Glomerular endothelial cell (primary cell): ENCODE measurements around the gene AASDHPPT. TPM values are rescaled to one million over a fixed set of nuclear protein-coding genes. Genes with fewer than 3 reads are reported as not detected.

Experiments used
- DNase-seq: peaks from one replicate; pipeline ENCODE4 v3.0.0-alpha.2; 2011; ENCODE audit warnings: low read depth, low spot score; ENCODE audit errors: extremely low read depth
- total RNA-seq: library from RNA; depleted of rRNA; stranded (reverse); fragments of >200 nt; gene quantifications from 2 replicates; pipeline ENCODE4 v1.2.3, GENCODE V29; 2015

AASDHPPT gene
- total RNA-seq, 1 donor from 2014 or later = 37.1 TPM

GRCh38 chr11:106082096-106082495 lies 4.6 kb downstream of the AASDHPPT start:
- no peak for DNase-seq

DNA sequence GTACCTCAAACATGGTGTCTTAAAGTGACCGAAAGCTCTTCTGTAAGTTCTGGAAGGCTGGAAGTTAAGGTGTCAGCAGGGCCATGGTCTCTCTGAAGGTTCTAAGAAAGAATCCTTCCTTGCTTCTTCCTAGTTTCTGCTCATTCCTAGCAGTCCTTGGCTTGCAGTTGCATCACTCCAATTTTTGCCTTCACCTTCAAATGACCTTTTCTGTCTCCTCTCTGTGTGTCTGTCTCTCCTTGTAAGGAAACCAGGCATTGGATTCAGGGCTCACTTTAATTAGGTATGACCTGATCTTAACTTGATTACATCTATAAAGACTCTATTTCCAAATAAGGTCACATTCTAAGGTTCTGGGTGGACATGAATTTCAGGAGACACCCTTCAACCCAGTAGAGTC lies 8.7 kb downstream of the AASDHPPT start:
- DNase-seq = no peak

DNA sequence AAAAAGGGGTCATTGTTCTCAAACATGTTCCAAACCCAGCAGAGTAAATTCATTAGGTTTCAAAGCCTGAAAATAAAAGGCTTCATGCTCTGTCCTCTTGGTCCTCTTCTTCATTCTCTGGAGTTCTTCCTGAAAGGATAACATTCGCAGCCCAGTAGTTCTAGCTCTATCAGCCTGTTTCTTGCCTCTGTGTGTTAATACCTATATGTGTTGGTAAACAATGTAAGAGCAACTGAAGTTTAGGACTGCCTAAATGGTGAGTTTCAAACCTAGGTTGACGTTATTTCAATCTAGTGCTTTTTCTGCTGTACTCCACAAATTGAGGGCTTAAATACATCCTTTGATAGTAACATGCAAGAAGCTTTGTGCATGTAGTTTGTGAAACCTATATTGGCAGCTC lies 9.4 kb downstream of the AASDHPPT start:
- DNase-seq = no peak

- peak; percentile 48 for DNase-seq
Observed at GRCh38 chr11:106087815-106088435, 10.5 kb downstream of the AASDHPPT start.

- no peak for DNase-seq
Observed at GRCh38 chr11:106088896-106089295, 11.4 kb downstream of the AASDHPPT start.

DNA sequence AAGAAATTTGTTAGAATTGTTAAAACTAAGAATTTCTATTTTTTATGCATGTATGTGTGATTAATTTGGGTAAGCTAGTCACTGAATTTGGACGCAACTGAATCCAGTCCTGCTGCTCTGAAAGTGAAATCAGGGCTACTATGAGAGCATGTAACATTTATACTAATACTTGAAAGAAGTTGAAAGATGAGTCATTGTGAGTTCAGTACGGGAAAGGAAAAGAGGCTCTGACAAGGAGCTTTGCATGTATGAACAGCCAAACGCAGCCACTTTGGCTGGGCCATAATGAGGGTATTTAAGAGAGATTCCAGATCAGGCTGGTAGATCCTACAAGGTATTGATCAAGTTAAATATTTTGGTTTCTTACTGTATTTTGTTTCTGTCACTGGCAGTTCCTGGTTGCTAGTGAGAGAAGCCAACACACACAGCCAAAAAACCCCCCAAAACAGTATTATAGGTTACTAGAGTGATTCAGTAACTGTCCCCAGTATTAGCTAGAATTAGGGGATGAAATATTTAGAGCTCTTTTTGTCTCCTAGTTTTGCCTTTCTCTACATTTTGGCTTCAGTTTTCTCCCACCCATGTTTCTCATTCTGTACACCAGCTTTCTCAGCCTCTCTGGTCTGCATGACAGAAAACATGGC lies 14.1 kb downstream of the AASDHPPT start:
- DNase-seq = peak; percentile 51

- DNase-seq = no peak
Observed at GRCh38 chr11:106092446-106092845, 15.0 kb downstream of the AASDHPPT start.

GRCh38 chr11:106098893-106099553 lies 21.6 kb downstream of the AASDHPPT start:
- DNase-seq = no peak

DNA sequence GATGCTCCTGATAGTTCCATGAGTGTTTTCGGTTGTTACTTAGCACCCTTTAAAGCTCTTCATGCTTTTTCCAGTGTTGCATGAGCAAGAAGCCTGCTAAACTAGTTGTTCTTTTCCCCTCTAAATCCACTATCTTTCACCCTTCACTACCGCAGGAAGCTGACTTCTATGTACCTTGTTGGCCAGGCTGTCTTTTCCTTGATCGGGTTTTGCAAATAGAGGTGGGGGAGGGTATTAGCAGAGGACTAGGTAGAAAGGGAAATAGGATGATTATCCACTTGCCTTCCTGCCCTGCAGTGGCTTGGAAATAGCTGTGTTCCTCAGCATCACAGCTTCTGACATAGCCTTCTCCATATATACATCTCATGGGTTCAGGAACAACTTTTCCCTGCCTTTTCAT lies 23.9 kb downstream of the AASDHPPT start:
- DNase-seq = no peak

GRCh38 chr11:106101819-106102218 lies 24.4 kb downstream of the AASDHPPT start:
- no peak for DNase-seq

DNA sequence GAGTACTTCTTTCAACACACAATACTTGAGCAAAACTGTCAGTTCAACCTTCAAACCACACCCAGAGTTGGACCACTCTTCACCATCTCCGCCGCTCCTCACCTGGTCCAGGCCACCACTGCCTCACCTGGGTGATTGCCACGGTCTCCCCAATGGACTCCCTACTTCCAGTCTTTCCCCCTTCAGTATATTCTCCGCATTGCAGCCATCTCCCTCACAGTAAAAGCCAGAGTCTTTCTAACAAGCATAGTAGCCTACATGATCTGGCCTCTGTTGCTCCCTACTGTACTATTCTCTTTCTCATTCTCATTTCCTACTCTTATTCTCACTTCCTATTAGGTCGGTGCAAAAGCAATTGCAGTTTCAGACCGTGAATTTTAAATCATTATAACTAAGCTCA lies 28.5 kb downstream of the AASDHPPT start:
- no peak for DNase-seq

DNA sequence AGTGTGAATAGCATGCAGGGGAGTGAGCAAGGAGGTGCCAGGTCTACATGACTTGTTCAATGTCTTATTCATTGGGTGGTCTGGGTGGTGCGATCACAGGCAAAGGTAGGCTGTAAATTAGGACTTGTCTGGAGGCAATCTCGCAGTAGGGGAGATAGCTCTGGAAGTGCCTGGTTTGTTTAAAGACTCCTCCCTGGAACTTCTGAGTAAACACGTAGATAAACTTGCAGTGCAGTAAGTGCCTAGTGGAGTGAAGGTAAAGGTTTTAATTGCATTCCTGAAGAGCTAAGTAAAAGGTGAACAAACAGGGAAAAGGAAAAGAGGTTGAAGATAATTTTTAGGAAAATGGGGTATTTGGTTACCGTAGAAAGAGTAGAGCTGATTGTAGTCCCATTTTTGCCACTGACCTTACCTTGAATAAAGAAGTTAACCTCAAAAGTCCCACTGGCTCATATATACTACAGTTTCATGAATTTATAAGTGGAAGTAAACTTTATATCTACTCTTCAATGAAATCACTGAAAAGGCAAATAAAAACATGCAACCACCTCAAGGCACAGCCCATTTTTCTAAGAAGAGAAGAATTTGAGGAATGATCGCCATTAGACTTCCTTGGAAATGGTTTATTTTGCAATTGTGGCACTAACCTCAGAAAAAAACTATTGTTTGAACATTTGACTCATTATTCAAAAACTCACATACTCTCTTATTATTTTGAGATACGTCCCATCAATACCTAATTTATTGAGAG lies 44.3 kb downstream of the AASDHPPT start:
- DNase-seq = no peak

GRCh38 chr11:106127604-106128003 lies 50.1 kb downstream of the AASDHPPT start:
- no peak for DNase-seq

- DNase-seq = no peak
Observed at GRCh38 chr11:106128740-106129139, 51.3 kb downstream of the AASDHPPT start.

- no peak for DNase-seq
Observed at GRCh38 chr11:106131998-106132397, 54.5 kb downstream of the AASDHPPT start.

- no peak for DNase-seq
Observed at GRCh38 chr11:106132582-106133354, 55.3 kb downstream of the AASDHPPT start.

GRCh38 chr11:106133529-106133928 lies 56.1 kb downstream of the AASDHPPT start:
- DNase-seq = no peak

DNA sequence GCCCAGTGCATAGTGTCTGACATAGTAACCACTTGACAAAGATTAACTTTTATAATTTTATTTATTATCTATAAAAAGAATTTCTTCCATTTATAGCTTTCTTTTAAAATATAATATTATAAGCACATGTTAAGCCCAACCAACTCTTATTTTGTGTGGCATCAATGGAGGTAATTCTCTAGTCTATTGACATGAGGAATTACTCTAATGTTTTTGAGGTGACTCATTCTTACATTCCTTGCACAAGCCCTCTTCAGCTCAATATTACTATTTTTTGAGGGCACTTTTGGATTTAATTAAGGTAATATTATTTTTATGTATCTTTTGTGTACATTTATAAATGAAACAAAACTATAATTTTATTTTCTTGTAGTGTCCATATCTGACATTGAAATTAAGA lies 59.6 kb downstream of the AASDHPPT start:
- DNase-seq = no peak

GRCh38 chr11:106137758-106138157 lies 60.3 kb downstream of the AASDHPPT start:
- no peak for DNase-seq
